H9 (cell line): ENCODE results near the gene GLCE. TPM values are rescaled to one million over a fixed set of nuclear protein-coding genes. Genes with fewer than 3 reads are reported as not detected.

Experiments used
- DNase-seq: peaks from one replicate; pipeline ENCODE4 v3.0.0-alpha.2; 2017
- H2AFZ ChIP-seq: one replicate; pipeline ENCODE4 v1.6.1; 2013; ENCODE audit warnings: mild to moderate bottlenecking, low read length, control low read depth, moderate library complexity
- H2AK5ac ChIP-seq: 2 replicates; pipeline ENCODE4 v1.6.1; 2013; ENCODE audit warnings: low read length, control low read depth, mixed read lengths; ENCODE audit not compliant: insufficient read length
- H2BK120ac ChIP-seq: one replicate; pipeline ENCODE4 v1.6.1; 2013; ENCODE audit warnings: low read depth, mild to moderate bottlenecking, low read length, control low read depth, inconsistent platforms; ENCODE audit not compliant: poor library complexity, severe bottlenecking
- H2BK12ac ChIP-seq: 2 replicates; pipeline ENCODE4 v1.6.1; 2013; ENCODE audit warnings: low read length, control low read depth, mixed read lengths, low read depth; ENCODE audit not compliant: insufficient read length
- H2BK15ac ChIP-seq: 2 replicates; pipeline ENCODE4 v1.6.1; 2013; ENCODE audit warnings: low read depth, low read length, control low read depth
- H2BK20ac ChIP-seq: one replicate; pipeline ENCODE4 v1.6.1; 2013; ENCODE audit warnings: low read depth, mild to moderate bottlenecking, low read length, control low read depth, inconsistent platforms; ENCODE audit not compliant: poor library complexity, severe bottlenecking
- H2BK5ac ChIP-seq: 2 replicates; pipeline ENCODE4 v1.6.1; 2013; ENCODE audit warnings: low read length, control low read depth, mixed read lengths; ENCODE audit not compliant: insufficient read length
- H3K14ac ChIP-seq: 2 replicates; pipeline ENCODE4 v1.6.1; 2013; ENCODE audit warnings: low read length, control low read depth; ENCODE audit not compliant: insufficient read depth
- H3K18ac ChIP-seq: 2 replicates; pipeline ENCODE4 v1.6.1; 2013; ENCODE audit warnings: low read depth, mild to moderate bottlenecking, mixed read lengths, low read length, control low read depth; ENCODE audit not compliant: insufficient read length
- H3K23ac ChIP-seq: 2 replicates; pipeline ENCODE4 v1.6.1; 2013; ENCODE audit warnings: low read length, control low read depth, mixed read lengths, low read depth; ENCODE audit not compliant: insufficient read length
- H3K23me2 ChIP-seq: 2 replicates; pipeline ENCODE4 v1.6.1; 2013; ENCODE audit warnings: low read depth, mild to moderate bottlenecking, mixed read lengths, low read length, control low read depth; ENCODE audit not compliant: insufficient read length, poor library complexity, severe bottlenecking
- H3K27ac ChIP-seq: 2 replicates; pipeline ENCODE4 v1.5.1; 2013; ENCODE audit warnings: low read length, control low read depth, mixed read lengths, low read depth; ENCODE audit not compliant: insufficient read length
- H3K27me3 ChIP-seq: 2 replicates; pipeline ENCODE4 v1.6.1; 2013; ENCODE audit warnings: low read length, control low read depth, inconsistent platforms; ENCODE audit not compliant: insufficient read depth
- H3K4ac ChIP-seq: 2 replicates; pipeline ENCODE4 v1.6.1; 2013; ENCODE audit warnings: low read depth, mild to moderate bottlenecking, control low read depth, inconsistent platforms, low read length, moderate library complexity
- H3K4me1 ChIP-seq: 2 replicates; pipeline ENCODE4 v1.6.1; 2013; ENCODE audit warnings: low read length, control low read depth, inconsistent platforms; ENCODE audit not compliant: insufficient read depth
- H3K4me2 ChIP-seq: 2 replicates; pipeline ENCODE4 v1.6.1; 2013; ENCODE audit warnings: low read length, control low read depth, mixed read lengths; ENCODE audit not compliant: insufficient read length, insufficient read depth
- H3K56ac ChIP-seq: 2 replicates; pipeline ENCODE4 v1.6.1; 2013; ENCODE audit warnings: low read depth, mild to moderate bottlenecking, mixed read lengths, low read length, control low read depth; ENCODE audit not compliant: insufficient read length
- H3K79me1 ChIP-seq: 2 replicates; pipeline ENCODE4 v1.6.1; 2013; ENCODE audit warnings: low read depth, mild to moderate bottlenecking, moderate library complexity, low read length, control low read depth, inconsistent platforms; ENCODE audit not compliant: insufficient read depth, poor library complexity, severe bottlenecking
- H3K79me2 ChIP-seq: 2 replicates; pipeline ENCODE4 v1.6.1; 2013; ENCODE audit warnings: low read length, control low read depth, inconsistent platforms; ENCODE audit not compliant: insufficient read depth
- H3K9ac ChIP-seq: 2 replicates; pipeline ENCODE4 v1.6.1; 2013; ENCODE audit warnings: low read length, control low read depth, mixed read lengths; ENCODE audit not compliant: insufficient read length; ENCODE audit errors: extremely low read depth
- H3K9me3 ChIP-seq: one replicate; pipeline ENCODE4 v1.6.1; 2013; ENCODE audit warnings: low read depth, low read length, inconsistent platforms; ENCODE audit not compliant: control insufficient read depth
- H3T11ph ChIP-seq: one replicate; pipeline ENCODE4 v1.6.1; 2013; ENCODE audit warnings: mild to moderate bottlenecking, low read length, control low read depth, inconsistent platforms
- H4K20me1 ChIP-seq: one replicate; pipeline ENCODE4 v1.6.1; 2013; ENCODE audit not compliant: control insufficient read depth, insufficient read length, insufficient read depth
- H4K5ac ChIP-seq: 2 replicates; pipeline ENCODE4 v1.6.1; 2013; ENCODE audit warnings: low read depth, mild to moderate bottlenecking, mixed read lengths, low read length, control low read depth; ENCODE audit not compliant: insufficient read length
- H4K8ac ChIP-seq: replicated peaks from 2 replicates; pipeline ENCODE4 v1.6.1; 2013; ENCODE audit warnings: low read length, control low read depth, mixed read lengths, low read depth; ENCODE audit not compliant: insufficient read length
- H4K91ac ChIP-seq: 2 replicates; pipeline ENCODE4 v1.6.1; 2013; ENCODE audit warnings: low read depth, mild to moderate bottlenecking, moderate library complexity, mixed read lengths, low read length, control low read depth; ENCODE audit not compliant: insufficient read length
- H3K27ac Mint-ChIP-seq, 3 experiments: 2 replicates in 2 of 3; 3 replicates in 1 of 3; pipeline ENCODE4 v1.8.0; 2020 to 2021; ENCODE audit warnings: mixed read lengths in 3 of 3, mild to moderate bottlenecking in 1 of 3, moderate library complexity in 1 of 3
- H3K27me3 Mint-ChIP-seq: 2 replicates; pipeline ENCODE4 v1.8.0; 2021; ENCODE audit warnings: low read depth, mild to moderate bottlenecking, moderate library complexity, mixed read lengths
- H3K36me3 Mint-ChIP-seq, 3 experiments: 2 replicates in 2 of 3; 3 replicates in 1 of 3; pipeline ENCODE4 v1.8.0; 2020 to 2021; ENCODE audit warnings: low read depth in 3 of 3, mixed read lengths in 3 of 3; ENCODE audit not compliant: insufficient read depth in 1 of 3
- H3K4me1 Mint-ChIP-seq, 2 experiments: 2 replicates each; pipeline ENCODE4 v1.8.0; 2020; ENCODE audit warnings: mixed read lengths in 2 of 2
- H3K4me3 Mint-ChIP-seq, 2 experiments: 2 replicates in 1 of 2; 3 replicates in 1 of 2; pipeline ENCODE4 v1.8.0; 2020 to 2021; ENCODE audit warnings: mild to moderate bottlenecking in 2 of 2, mixed read lengths in 2 of 2, moderate library complexity in 1 of 2
- H3K9me3 Mint-ChIP-seq, 2 experiments: 2 replicates in 1 of 2; 3 replicates in 1 of 2; pipeline ENCODE4 v1.8.0; 2020; ENCODE audit warnings: mild to moderate bottlenecking in 2 of 2, mixed read lengths in 2 of 2, moderate library complexity in 1 of 2
- CTCF ChIP-seq: fragments of 200-600 bp; sonication (generic); conservative IDR thresholded peaks from 3 replicates; pipeline ENCODE4 v1.8.0; 2021; ENCODE audit warnings: antibody characterized with exemption, mild to moderate bottlenecking
- total RNA-seq: library from RNA; stranded (reverse); gene quantifications from 2 replicates; pipeline ENCODE4 v1.2.1, GENCODE V29; 2021

The GLCE gene
- total RNA-seq, 1 experiment from 2014 or later, result 12.2 TPM

GRCh38 chr15:69210574-69210973 lies 50.1 kb downstream of the GLCE start:
- Histone ChIP-seq H2AFZ (no peak overlapping the region), H3K18ac (no peak overlapping the region), H3K56ac (no peak overlapping the region), H3K4ac (no peak overlapping the region), H3K23ac (no peak overlapping the region), H3K79me1 (no peaks in the 10 kb centered on the region), H3K79me2 (no peaks in the 10 kb centered on the region), H4K20me1 (no peaks in the 10 kb centered on the region), H3K27me3 (no peaks in the 10 kb centered on the region), H3K27ac (no peak overlapping the region), H2BK15ac (no peak overlapping the region), H2BK12ac (no peak overlapping the region), H2BK20ac (no peak overlapping the region), H3T11ph (no peak overlapping the region), H3K9me3 (no peaks in the 10 kb centered on the region), H2AK5ac (no peak overlapping the region), H3K4me1 (no peaks in the 10 kb centered on the region), H3K14ac (no peak overlapping the region), H4K8ac (no peak overlapping the region), H2BK120ac (no peak overlapping the region), H2BK5ac (no peak overlapping the region), H4K91ac (no peak overlapping the region), H4K5ac (no peak overlapping the region), H3K9ac (no peak overlapping the region), H3K23me2 (no peaks in the 10 kb centered on the region), H3K4me2 (no peak overlapping the region)
- Mint-ChIP-seq H3K4me3 (no peak overlapping the region), H3K36me3 (peaks cover 0 to 2% (median 0%) of the 10 kb centered on the region in 3 experiments; a peak in 2 of 7 replicates), H3K9me3 (no peaks in the 10 kb centered on the region), H3K4me1 (no peaks in the 10 kb centered on the region), H3K27ac (no peak overlapping the region), H3K27me3 (no peaks in the 10 kb centered on the region)
- TF ChIP-seq CTCF, result no peak
- DNase-seq, result no peak
